Trophoblast cell (in vitro differentiated cells and primary cell): ENCODE measurements around the gene RNF138. TPM values are rescaled to one million over a fixed set of nuclear protein-coding genes. Genes with fewer than 3 reads are reported as not detected.

Experiments
- DNase-seq, 2 donors: peaks; one replicate each; pipeline ENCODE4 v3.0.0-alpha.2; 2016
- H2AFZ ChIP-seq: 2 replicates; pipeline ENCODE4 v1.6.1; 2013; ENCODE audit warnings: low read length, moderate library complexity, mild to moderate bottlenecking; ENCODE audit not compliant: insufficient read depth, poor library complexity
- H2AK5ac ChIP-seq: 2 replicates; pipeline ENCODE4 v1.6.1; 2013; ENCODE audit warnings: mild to moderate bottlenecking, low read length
- H2BK120ac ChIP-seq: 2 replicates; pipeline ENCODE4 v1.6.1; 2013; ENCODE audit warnings: low read length, mild to moderate bottlenecking, moderate library complexity; ENCODE audit not compliant: insufficient read depth, poor library complexity
- H2BK12ac ChIP-seq: 2 replicates; pipeline ENCODE4 v1.6.1; 2013; ENCODE audit warnings: mild to moderate bottlenecking, low read length, moderate library complexity
- H2BK5ac ChIP-seq: 2 replicates; pipeline ENCODE4 v1.6.1; 2013; ENCODE audit warnings: low read length, low read depth, moderate library complexity, mild to moderate bottlenecking; ENCODE audit not compliant: poor library complexity
- H3K14ac ChIP-seq: 2 replicates; pipeline ENCODE4 v1.6.1; 2013; ENCODE audit warnings: mild to moderate bottlenecking, low read length
- H3K18ac ChIP-seq: 2 replicates; pipeline ENCODE4 v1.6.1; 2013; ENCODE audit warnings: mild to moderate bottlenecking, low read length
- H3K23ac ChIP-seq: 2 replicates; pipeline ENCODE4 v1.6.1; 2013; ENCODE audit warnings: low read length
- H3K27ac ChIP-seq: 2 replicates; pipeline ENCODE4 v1.5.1; 2013; ENCODE audit warnings: low read depth, mild to moderate bottlenecking, inconsistent platforms, low read length, moderate library complexity
- H3K27me3 ChIP-seq: 2 replicates; pipeline ENCODE4 v1.6.1; 2013; ENCODE audit warnings: inconsistent platforms, mild to moderate bottlenecking, low read length, moderate library complexity; ENCODE audit not compliant: insufficient read depth
- H3K36me3 ChIP-seq, 2 experiments: 1 replicate in 1 of 2; 2 replicates in 1 of 2; pipeline ENCODE4 v1.6.1; 2013; ENCODE audit warnings: low read length in 2 of 2, mild to moderate bottlenecking in 2 of 2, moderate library complexity in 1 of 2; ENCODE audit not compliant: insufficient read depth in 2 of 2, control insufficient read depth in 1 of 2
- H3K4ac ChIP-seq: 2 replicates; pipeline ENCODE4 v1.6.1; 2013; ENCODE audit warnings: low read depth, mild to moderate bottlenecking, low read length, moderate library complexity
- H3K4me1 ChIP-seq, 2 experiments: 1 replicate in 1 of 2; 2 replicates in 1 of 2; pipeline ENCODE4 v1.6.1; 2013; ENCODE audit warnings: low read length in 2 of 2, mild to moderate bottlenecking in 2 of 2, moderate library complexity in 1 of 2; ENCODE audit not compliant: insufficient read depth in 2 of 2, control insufficient read depth in 1 of 2
- H3K4me2 ChIP-seq: 2 replicates; pipeline ENCODE4 v1.6.1; 2013; ENCODE audit warnings: inconsistent platforms, mild to moderate bottlenecking, low read length, moderate library complexity
- H3K4me3 ChIP-seq: 2 replicates; pipeline ENCODE4 v1.5.1; 2013; ENCODE audit warnings: mild to moderate bottlenecking, low read depth, low read length, inconsistent platforms
- H3K79me1 ChIP-seq: one replicate; pipeline ENCODE4 v1.6.1; 2013; ENCODE audit warnings: low read length
- H3K79me2 ChIP-seq: 2 replicates; pipeline ENCODE4 v1.6.1; 2013; ENCODE audit warnings: low read length, mild to moderate bottlenecking; ENCODE audit not compliant: control insufficient read depth, insufficient read depth, poor library complexity
- H3K9ac ChIP-seq: 2 replicates; pipeline ENCODE4 v1.6.1; 2013; ENCODE audit warnings: mild to moderate bottlenecking, low read length
- H3K9me3 ChIP-seq: 2 replicates; pipeline ENCODE4 v1.6.1; 2013; ENCODE audit warnings: low read depth, mild to moderate bottlenecking, control low read depth, inconsistent platforms, low read length; ENCODE audit not compliant: insufficient read depth
- H4K12ac ChIP-seq: 2 replicates; pipeline ENCODE4 v1.6.1; 2013; ENCODE audit warnings: low read depth, mild to moderate bottlenecking, low read length, moderate library complexity
- H4K8ac ChIP-seq: 2 replicates; pipeline ENCODE4 v1.6.1; 2013; ENCODE audit warnings: low read depth, mild to moderate bottlenecking, low read length, moderate library complexity
- H4K91ac ChIP-seq: one replicate; pipeline ENCODE4 v1.6.1; 2013; ENCODE audit warnings: low read depth, mild to moderate bottlenecking, low read length, moderate library complexity
- WGBS: extraction: QIAGEN DNeasy Blood & Tissue Kit; methylation state at CpG from one replicate; pipeline ENCODE4 v1.1.7; 2013; ENCODE audit warnings: missing lambda C conversion rate; ENCODE audit not compliant: insufficient read length, insufficient coverage; ENCODE audit errors: extremely low coverage; 5-methylcytosine and 5-hydroxymethylcytosine counted together
- polyA plus RNA-seq: library from polyadenylated mRNA; stranded (reverse); fragments of 200-250 nt; gene quantifications from 2 replicates; pipeline ENCODE4 v1.2.3, GENCODE V29; 2013

The RNF138 gene
- polyA plus RNA-seq: 7.7 and 9.1 TPM in 2 replicates

GRCh38 chr18:32091724-32092421, at the start of gene RNF138:
TSS of gene RNF138 (plus strand) at chr18:32091874. CDS start at chr18:32092777, 903 bp downstream.
- Histone ChIP-seq H2BK120ac (peak within 1 kb of the TSS; percentile 68), H3K4me3 (peak within 1 kb of the TSS; percentile 98), H2BK5ac (peak within 1 kb of the TSS; percentile 77), H3K23ac (no peak within 1 kb of the TSS), H4K91ac (peak within 1 kb of the TSS; percentile 45), H4K12ac (peak within 1 kb of the TSS; percentile 89), H3K14ac (peak within 1 kb of the TSS; percentile 50), H3K79me2 (peaks cover 12% of the 10 kb centered on the region), H3K4me1 (no peaks in the 10 kb centered on the region), H3K79me1 (peaks cover 13% of the 10 kb centered on the region), H3K9ac (peak within 1 kb of the TSS; percentile 82), H2AK5ac (no peak within 1 kb of the TSS), H4K8ac (peak within 1 kb of the TSS; percentile 99), H2AFZ (peak within 1 kb of the TSS; percentile 86), H2BK12ac (peak within 1 kb of the TSS; percentile 0), H3K4me2 (peak within 1 kb of the TSS; percentile 93), H3K18ac (peak within 1 kb of the TSS; percentile 63), H3K4ac (peak within 1 kb of the TSS; percentile 56), H3K27ac (peak within 1 kb of the TSS; percentile 89), H3K36me3 (no peaks in the 10 kb centered on the region), H3K27me3 (no peaks in the 10 kb centered on the region), H3K9me3 (no peaks in the 10 kb centered on the region)
- peak; percentile 80 to 88 for DNase-seq
- WGBS: no CpG with 5 or more reads among the region's 75 CpGs

- Histone ChIP-seq H3K4me3 (no peak overlapping the region), H2AFZ (no peak overlapping the region), H3K27me3 (no peaks in the 10 kb centered on the region), H4K12ac (no peak overlapping the region), H2BK5ac (no peak overlapping the region), H4K91ac (no peak overlapping the region), H3K9ac (no peak overlapping the region), H2AK5ac (no peak overlapping the region), H2BK120ac (no peak overlapping the region), H3K4me2 (no peak overlapping the region), H3K18ac (no peak overlapping the region), H3K79me1 (no peaks in the 10 kb centered on the region), H2BK12ac (no peak overlapping the region), H4K8ac (no peak overlapping the region), H3K9me3 (no peaks in the 10 kb centered on the region), H3K79me2 (no peaks in the 10 kb centered on the region), H3K14ac (no peak overlapping the region), H3K27ac (no peak overlapping the region), H3K4ac (no peak overlapping the region), H3K4me1 (no peaks in the 10 kb centered on the region), H3K36me3 (no peaks in the 10 kb centered on the region), H3K23ac (no peak overlapping the region)
- DNase-seq: no peak
Measured at GRCh38 chr18:32042337-32042736, 49.3 kb upstream of the RNF138 start.

- DNase-seq: peak in 1 of 2 donors; percentile 20
- H4K91ac ChIP-seq: no peak overlapping the region
- no peak overlapping the region for H3K18ac ChIP-seq
- H4K8ac ChIP-seq: no peak overlapping the region
- no peak overlapping the region for H4K12ac ChIP-seq
- no peak overlapping the region for H3K27ac ChIP-seq
- no peaks in the 10 kb centered on the region for H3K79me2 ChIP-seq
- no peak overlapping the region for H3K9ac ChIP-seq
- H3K4ac ChIP-seq: no peak overlapping the region
- H3K27me3 ChIP-seq: no peaks in the 10 kb centered on the region
- no peak overlapping the region for H2BK5ac ChIP-seq
- H3K23ac ChIP-seq: no peak overlapping the region
- WGBS: no CpG with 5 or more reads among the region's 4 CpGs
- H3K4me1 ChIP-seq: peaks cover 4 to 5% of the 10 kb centered on the region in 2 experiments
- no peaks in the 10 kb centered on the region for H3K36me3 ChIP-seq
- H2BK120ac ChIP-seq: no peak overlapping the region
- H2AFZ ChIP-seq: no peak overlapping the region
- peak overlapping the region; percentile 12 for H2BK12ac ChIP-seq
- no peak overlapping the region for H3K14ac ChIP-seq
- H3K4me2 ChIP-seq: no peak overlapping the region
- H3K4me3 ChIP-seq: no peak overlapping the region
- no peaks in the 10 kb centered on the region for H3K79me1 ChIP-seq
- no peak overlapping the region for H2AK5ac ChIP-seq
- H3K9me3 ChIP-seq: no peaks in the 10 kb centered on the region
Measured at GRCh38 chr18:32048507-32049091, 43.1 kb upstream of the RNF138 start.

GRCh38 chr18:32049393-32050171, 42.1 kb upstream of the RNF138 start:
- Histone ChIP-seq H3K4ac (no peak overlapping the region), H3K27me3 (no peaks in the 10 kb centered on the region), H3K4me2 (no peak overlapping the region), H4K8ac (no peak overlapping the region), H3K27ac (no peak overlapping the region), H3K4me3 (no peak overlapping the region), H3K14ac (no peak overlapping the region), H4K91ac (no peak overlapping the region), H3K9ac (no peak overlapping the region), H2BK5ac (no peak overlapping the region), H3K79me1 (no peaks in the 10 kb centered on the region), H2AK5ac (no peak overlapping the region), H3K79me2 (no peaks in the 10 kb centered on the region), H2AFZ (no peak overlapping the region), H2BK12ac (no peak overlapping the region), H2BK120ac (no peak overlapping the region), H3K36me3 (no peaks in the 10 kb centered on the region), H3K23ac (no peak overlapping the region), H3K9me3 (no peaks in the 10 kb centered on the region), H3K4me1 (peaks cover 4 to 5% of the 10 kb centered on the region in 2 experiments), H4K12ac (no peak overlapping the region), H3K18ac (no peak overlapping the region)
- no CpG with 5 or more reads among the region's 3 CpGs for WGBS
- DNase-seq: peak; percentile 37 to 92
